HG03135 (cell line): ENCODE results near the gene CSDE1.
A peak's percentile ranks its signal among the peaks of the same experiment; 100 is the strongest.

ENCODE experiments used
- ATAC-seq: cut with Tn5 transposase; IDR thresholded peaks from one replicate; pipeline ENCODE4 v1.9.1; 2021; ENCODE audit warnings: mild to moderate bottlenecking, moderate library complexity; ENCODE audit not compliant: unreplicated experiment

Gene CSDE1

DNA sequence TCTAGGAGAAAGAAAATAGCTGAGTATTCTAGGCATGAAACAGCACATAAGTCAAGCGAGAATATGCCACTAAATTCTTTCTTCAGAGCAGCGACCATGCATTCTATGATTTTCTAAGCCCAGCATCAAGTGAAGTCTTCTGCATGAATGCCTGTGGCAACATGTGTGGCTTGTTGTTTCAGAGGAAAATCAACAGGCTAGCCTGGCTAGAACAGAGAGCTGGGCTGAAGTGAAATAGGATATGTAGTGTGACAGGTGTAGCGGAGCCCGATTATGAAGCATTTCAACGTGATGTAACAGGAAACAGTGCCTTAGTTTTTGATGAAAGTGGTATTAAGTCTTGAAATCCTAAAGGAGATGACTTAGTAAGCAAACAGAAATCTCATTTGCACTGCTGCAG is 7.0 kb downstream of the CSDE1 start:
- ATAC-seq: no peak

DNA sequence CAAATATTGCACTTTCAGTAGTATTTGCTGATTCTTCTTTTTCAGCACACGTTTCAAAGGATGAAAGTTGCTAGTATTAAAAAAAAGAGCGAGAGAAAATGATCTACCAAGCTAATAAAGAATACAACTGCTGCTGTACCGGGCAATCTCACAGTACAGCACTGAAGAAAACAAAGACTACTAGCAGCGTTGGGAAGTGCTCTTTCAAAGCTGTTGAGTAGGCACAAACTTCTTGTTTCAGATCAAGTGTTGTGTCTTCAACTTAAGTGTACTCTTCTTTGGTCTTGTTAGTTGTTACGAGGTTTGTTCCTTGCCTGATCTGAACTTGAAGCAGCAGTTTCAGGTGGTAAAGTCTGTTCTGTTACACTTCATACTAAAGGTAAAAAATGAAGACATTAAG is 7.9 kb downstream of the CSDE1 start:
- ATAC-seq: no peak

DNA sequence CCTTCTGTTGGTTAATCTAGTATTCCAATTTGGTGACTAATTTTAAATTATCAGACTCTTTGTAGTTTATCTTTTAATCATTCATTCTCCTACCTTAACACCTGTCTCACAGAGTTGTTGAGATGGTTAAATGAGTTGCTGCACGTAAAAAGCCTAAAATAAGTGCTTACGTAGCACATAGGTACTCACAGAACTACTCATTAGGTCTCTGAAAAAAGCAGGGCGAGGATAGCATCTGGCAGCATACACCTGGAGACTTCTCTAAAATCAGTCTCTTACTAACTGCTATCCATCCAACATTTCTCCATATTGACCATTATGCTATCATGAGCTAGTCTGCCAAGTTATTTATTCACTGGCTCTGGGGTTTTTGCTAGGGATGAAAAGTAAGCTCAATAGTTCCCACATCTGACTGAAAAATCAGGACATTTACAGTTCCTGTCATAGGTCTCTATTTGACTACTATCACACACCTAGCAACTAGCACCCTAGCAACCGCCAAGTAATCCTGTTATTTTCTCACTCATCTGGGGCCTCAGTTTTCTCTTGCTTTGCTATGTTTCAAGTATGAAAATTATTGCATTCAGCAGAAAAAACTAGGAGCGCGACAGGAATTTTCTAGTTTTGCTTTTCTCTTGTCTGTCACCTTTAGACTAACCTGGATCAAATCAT is 11.2 kb downstream of the CSDE1 start:
- no peak for ATAC-seq

DNA sequence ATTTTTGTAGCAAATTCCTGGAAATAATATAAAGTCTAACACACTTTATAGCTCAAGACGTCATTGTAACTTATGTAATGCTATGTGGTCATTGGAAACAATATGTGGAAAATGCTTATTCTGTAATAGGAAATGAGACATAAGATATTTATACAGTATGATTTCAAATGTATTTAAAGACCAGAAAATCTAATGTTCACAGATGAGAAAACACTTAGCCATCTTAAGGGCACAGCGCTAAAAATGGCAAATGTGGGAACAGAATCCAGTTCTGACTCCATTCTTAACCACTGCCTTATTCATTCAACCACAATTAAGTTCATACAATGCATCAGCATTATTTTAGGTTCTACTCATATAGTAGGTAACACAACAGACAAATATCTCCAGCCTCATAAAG is 12.5 kb downstream of the CSDE1 start:
- no peak for ATAC-seq

DNA sequence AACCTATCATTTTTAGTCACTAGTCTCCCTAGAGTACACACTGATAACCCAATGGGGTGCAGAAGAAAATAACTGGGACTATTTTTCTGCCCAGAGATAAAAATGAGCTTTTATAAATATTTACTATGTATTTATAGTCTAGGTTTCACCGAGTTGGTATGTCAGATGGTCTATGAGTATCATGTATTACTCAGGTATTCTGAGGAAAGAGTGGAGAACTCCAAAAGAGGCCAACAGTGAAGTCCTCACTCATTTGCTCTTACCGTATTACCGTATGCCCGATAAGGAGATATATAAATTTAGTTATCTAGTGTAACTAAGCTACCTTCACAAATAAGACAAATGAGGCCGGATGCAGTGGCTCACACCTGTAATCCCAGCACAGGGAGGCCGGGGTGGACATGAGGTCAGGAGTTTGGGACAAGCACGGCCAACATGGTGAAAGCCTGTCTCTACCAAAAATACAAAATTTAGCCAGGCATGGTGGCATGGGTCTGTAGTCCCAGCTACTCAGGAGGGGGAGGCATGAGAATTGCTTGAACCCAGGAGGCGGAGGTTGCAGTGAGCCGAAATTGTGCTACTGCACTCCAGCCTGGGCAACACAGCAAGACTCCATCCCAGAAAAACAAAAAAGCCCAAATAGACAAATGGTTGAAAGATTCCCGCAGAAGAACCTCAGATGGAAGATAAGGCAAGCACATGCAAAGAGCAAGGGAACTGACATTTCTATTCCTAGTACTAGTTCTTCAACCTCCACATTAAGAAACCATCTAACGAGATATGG is 15.6 kb downstream of the CSDE1 start:
- ATAC-seq: no peak

DNA sequence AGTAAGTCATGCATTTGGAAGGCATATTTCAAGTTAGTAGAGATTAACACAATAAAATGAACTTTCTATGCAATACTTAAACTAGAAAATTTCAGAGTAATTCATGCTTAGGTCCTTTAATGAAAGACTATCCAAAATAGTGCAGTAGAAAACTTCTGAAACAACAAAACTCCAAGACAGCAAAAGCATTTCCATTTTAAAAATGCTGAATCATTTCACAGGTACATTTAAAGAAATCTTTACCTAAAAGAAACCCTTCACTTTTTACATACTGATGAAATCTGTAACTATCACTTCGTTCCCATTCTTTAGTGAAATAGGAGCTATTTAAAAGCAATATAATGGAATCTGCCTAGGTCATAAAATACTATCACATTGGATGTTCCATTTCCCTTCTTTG is 17.5 kb downstream of the CSDE1 start:
- no peak for ATAC-seq

DNA sequence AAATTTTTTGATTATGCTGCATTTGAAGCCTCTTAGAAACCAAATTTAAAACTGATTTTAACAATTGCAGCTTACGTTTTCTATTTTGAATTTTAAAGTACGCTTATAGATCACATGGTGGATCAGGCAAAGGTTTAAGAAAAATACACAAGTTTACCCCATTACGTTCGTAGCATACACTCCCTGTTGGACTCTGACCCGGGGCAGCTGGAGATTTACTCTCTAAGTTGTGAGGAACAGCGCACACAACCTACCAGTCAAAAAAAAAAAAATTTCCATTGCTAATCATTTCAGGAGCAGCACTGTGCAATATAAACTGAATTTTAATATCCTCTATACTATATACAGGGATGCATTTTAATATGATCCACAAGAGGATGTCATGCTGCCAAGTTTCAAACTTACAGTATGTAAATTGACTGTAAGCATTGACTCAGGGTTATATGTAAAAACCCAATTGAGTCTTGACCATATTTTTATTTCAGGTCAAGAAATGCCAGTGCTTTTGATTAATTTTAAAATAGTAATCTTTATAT is 20.4 kb downstream of the CSDE1 start:
- ATAC-seq: no peak

DNA sequence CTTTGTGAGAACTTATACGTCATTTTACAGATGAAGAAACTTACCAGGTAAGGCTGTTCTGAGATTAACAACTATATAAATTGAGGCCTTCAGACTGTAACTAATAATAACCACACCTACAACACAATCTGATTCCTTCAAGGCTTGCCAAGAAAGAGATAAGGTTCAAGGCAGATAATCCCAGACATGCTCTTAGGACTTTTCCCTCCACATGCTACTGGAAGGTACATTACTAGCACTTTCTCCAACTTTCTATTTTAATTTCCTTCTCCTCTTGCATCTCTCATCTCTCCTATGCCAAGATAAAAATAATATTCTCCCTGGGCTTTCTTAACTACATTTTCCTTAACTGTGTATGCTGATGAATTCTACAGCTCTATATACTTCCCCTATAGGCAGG is 22.3 kb downstream of the CSDE1 start:
- no peak for ATAC-seq

DNA sequence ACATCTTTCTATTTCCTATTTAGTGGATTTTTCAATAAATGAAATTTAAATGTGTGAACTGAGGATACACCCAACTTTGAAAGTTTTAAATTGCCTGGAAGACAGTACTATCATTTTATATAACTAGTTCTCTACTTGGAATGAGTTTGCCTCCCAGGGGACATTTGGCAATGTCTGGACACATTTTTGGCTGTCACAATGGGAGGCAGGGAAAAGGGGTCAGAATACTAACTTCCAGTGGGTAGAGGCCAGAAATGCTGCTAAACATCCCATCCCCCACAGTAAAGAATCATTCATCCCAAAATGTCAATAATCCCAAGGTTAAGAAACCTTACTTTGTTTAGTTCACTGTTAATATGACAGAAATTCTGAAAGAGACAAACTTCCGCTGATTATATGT is 28.0 kb downstream of the CSDE1 start:
- ATAC-seq: no peak

DNA sequence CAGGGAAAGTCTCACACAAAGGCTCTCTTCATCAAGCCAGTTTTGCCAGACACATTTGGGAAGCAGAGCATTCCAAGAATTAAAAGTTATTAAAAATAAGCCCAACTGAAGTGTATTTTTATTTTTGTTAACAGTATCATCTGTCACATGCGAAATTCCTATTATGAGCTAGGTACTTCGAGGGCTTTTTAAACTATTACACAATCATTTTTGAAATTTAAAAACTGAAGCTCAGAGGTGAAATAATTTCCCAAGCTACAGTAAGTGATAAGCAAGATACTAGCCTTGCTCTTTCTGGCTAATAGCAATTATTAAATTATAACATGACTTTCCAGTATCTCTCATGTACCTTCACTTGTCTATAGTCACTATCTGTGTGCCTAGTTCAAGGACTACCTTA is 29.2 kb downstream of the CSDE1 start:
- no peak for ATAC-seq

DNA sequence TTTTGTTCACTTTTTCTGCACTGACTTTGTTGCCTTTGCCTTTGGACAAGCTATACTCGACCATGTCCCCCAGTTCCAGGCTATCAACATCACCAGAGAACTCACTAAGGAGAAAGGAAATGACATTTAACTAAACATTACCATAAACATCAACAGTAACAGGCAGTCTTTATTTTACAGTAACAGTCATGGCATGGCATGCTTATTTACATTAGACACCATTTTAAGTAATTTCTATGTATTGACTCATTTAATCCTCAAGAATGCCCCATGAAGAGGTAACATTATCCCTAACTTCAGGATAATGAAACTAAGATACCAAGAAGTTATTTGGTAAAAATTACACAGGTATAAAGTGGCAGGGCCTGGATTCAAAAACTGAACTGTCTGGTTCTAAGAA is 32.6 kb downstream of the CSDE1 start:
- ATAC-seq: no peak

DNA sequence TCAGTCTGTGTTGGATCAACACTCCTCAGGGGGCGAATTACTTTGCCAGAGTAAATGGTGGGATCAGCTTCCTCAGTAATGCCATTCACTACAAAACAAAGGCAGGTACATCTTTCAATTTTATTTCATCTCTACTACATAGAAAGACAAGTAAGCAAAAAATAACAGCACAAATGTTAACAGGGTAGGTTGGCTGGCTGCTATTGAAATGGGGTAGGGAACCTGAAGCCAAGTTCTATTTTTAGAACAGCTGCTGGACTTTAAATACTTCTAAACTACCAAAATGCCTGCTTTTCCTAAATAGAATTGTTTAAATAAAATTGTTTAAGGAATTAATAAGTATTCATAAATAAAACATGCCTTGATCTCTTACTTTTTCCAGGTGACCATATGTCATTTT is 33.9 kb downstream of the CSDE1 start:
- no peak for ATAC-seq

DNA sequence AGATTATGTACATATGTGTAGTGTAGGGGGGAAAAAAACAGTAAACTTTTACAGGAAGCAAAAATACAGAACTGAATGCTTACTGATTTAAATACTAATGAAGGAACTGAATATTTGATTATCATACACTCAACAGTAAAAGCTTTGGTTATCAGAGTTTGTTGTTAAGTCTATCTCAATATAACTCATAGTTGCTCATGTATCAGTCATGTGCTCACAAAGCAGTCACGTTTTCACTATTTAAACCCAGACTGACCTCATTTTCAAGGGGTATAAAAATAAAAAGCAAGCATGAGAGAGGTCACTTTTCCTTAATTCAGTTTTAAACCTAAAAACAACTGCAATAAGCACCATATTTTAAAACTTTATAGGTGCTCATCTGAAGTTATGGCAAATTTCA is 34.3 kb downstream of the CSDE1 start:
- ATAC-seq: no peak

DNA sequence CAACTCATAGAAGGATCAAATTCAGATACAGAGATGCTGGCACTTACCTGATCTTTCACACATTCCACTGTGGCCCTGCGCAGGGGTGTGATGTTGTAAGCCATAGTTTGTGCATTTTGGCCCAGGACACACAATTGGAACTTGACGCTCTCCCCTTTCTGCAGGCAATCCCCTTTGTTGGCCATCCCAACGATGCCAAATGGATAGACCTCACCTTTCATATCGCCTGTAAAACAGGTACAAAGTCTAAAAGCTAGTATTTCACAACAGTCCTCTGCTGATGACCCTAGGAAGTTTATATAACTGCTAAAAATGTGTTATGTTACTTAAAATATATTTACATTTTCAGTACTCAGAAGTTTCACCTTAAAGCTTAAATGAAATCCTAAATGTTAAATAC is 37.3 kb downstream of the CSDE1 start:
- ATAC-seq: no peak

DNA sequence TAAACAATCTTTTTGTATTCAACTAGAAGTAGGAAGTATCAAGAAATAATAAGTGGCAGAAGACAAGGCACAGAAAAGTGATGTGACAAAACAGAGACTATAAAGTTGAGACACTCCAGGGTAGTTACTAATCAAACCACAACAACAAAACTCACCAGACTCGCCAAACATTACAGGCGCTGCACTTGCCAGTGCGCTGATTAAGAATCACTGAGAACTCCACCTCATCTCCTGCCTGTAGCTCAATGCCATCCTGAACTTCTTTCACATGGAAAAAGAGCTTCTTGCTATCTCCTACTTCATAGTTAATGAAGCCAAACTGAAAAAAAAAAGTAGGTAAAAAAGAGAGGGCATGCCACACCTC is 38.4 kb downstream of the CSDE1 start:
- no peak for ATAC-seq

DNA sequence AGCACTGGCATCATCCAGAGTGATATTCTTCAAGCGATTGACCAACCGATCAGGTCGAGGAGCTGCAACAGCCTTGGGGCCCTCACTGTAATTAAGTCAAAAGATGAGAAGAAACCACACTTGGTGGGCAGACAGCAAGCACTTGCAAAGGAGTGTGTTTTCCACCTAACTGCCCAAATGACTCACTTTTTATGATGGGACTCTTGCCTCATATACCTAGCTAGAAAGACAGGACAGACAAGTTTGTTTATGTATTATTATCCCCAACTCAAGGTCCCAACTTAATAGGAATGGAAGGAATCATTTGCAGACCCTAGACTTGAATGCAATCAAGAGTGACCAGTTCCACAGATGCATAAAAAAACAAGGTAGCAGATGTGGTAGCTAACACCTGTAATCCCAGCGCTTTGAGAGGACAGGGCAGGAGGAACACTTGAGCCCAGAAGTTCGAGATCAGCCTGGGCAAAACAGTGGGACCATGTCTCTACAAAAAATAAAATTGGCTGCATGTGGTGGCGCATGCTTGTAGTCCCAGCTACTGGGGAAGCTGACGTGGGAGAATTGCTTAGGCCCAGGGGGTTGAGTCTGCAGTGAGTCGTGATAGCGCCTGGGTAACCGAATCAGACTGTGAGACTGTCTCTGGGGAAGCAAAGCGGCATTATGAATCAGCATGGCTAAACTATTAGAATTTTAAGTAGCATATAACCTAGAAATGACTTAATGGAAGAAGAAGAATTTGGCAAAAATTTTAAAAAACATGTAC is 38.9 kb downstream of the CSDE1 start:
- no peak for ATAC-seq

DNA sequence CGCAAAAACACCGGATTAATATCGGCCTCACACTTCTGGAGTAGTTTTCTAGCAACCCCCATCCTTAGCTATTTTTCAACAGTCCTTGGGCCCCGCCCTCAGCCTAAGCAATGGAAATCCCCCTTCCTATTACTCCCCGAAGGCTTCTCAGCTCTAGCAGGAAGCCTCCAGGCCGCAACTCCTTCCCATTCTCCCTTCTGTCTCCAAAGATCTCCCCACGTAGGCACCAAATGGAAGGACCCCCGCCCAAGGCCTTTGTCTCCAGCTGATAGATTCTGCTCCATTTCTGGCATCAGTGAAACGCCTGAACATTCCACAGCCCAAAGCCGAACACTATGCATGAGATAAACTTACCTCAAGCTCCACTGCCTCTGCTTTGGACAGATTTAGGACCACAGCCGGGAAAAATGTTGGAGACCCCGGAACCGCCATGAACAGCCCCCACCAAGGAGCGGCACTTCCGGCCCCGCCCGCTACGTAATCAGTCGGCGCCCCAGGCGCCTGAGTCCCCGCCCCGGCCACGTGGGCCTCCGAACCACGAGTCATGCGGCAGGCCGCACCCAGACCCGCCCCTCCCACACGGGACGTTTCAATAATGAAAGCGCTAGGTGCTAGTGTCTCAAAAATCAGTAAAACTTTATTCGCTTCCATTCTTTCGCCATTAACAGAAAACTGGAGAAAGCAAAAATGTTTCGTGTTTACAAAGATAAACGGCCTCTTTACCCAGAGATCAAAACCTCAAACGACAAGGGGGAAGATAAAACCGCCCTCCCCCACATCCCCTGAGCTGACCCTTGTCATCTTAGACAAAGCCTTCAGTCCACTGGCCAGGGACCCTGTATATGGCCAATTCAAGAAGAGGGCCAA is 41.2 kb downstream of the CSDE1 start, which contains the start of gene NRAS:
TSS of gene NRAS (minus strand) at position 468 of the 867 bp plus-strand sequence. CDS start 611 bp downstream, outside the sequence.
- ATAC-seq: peak; percentile 90

DNA sequence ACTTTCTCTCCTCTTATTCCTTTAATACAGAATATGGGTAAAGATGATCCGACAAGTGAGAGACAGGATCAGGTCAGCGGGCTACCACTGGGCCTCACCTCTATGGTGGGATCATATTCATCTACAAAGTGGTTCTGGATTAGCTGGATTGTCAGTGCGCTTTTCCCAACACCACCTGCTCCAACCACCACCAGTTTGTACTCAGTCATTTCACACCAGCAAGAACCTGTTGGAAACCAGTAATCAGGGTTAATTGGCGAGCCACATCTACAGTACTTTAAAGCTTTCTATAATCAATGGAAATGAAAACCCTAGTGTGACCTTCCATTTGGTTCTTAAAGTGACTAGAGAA is 41.9 kb downstream of the CSDE1 start:
- no peak for ATAC-seq

DNA sequence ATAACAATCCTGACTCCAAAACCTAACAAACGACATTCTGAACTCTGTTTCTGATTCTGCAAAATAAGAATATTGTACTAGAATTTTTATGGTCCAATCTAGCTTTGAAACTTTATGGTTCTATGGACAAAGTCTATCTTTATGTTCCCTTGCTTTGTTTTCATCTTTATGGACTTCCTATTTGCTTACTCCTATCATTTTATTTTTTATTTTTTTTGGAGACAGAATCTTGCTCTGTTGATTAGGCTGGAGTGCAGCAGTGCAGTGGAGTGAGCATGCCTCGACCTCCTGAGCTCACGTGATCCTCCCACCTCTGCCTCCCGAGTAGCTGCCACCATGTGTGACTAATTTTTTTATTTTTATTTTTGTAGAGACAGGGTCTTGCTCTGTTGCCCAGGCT is 44.8 kb downstream of the CSDE1 start:
- ATAC-seq: no peak

DNA sequence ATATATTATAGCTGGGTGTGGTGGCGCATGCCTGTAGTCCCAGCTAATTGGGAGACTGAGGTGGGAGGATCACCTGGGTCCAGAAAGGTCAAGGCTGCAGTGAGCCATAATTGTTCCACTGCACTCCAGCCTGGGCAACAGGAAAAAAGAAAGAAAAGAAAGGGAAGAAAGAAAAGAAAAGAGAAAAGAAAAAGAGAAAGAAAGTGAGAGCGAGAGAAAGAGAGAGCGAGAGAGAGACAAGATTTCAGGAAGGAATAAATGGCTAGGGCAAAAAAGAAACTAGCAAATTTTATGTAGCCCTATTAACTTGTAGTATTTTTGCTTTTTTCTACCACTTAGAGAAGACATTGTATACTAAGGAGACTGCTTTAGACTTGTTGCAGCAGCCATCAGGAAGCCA is 47.4 kb downstream of the CSDE1 start:
- no peak for ATAC-seq

DNA sequence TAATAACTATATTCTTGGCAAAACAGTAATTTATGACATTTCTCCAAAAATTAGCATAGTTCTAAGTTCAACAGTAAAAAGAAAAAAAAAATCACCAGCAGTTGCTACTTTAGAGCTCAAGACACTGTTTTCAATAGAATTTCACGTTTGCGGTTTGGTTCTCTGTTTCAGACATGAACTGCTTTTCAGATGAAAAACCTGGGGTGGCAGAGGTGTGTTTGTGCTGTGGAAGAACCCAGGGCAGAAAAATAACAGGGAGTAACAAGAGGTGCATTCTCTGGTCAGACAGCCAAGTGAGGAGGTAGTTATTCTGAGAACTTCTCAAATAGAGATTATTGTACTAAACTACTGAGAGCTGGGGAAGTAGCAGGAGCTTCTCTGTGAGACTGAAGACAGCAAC is 50.2 kb downstream of the CSDE1 start:
- no peak for ATAC-seq
